Measurements from ENCODE around the gene PLK4.
"Not testable (repeated sequence)": the region's sequence is repeated elsewhere in the genome, so short reads cannot be mapped to it uniquely, and the experiment has no call there.

The PLK4 gene

DNA sequence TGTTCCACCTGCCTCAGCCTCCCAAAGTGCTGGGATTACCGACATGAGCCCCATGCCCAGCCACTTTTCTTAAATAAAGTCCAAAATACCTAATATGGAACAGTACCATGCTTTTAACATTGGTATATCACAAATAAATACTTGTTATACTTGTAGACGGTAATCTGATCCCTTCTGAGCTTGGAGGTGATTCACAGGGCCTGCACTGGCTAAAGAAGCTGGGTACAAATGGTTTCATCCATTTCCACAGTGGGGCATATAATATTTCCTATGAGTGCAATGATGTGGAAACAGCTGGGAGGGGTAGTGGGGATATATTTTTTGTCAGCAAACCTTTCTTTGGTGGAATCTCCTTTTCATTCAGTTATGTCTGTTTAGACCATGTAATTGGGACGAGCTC, 35.8 kb downstream of the PLK4 start:
- DNase-seq = no peak

DNA sequence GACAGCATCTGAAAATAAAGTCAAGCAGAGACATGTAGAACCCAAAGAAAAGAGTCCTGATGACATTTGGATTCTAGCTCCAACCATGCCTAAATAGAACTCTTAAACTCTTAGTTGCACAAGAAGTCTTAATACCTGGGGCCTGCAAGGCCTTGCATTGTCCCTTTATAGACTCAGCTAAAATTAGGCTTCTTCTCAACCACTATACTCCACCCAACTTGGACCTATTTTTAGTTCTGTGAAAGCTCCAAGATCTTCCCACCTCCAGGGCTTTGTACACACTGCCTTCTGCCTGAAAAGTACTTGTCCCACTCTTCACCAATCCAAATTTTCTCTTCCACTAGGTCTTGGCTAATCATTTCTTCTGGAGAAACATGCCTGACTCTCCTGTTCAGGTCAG, 36.5 kb downstream of the PLK4 start:
- no peak for DNase-seq

DNA sequence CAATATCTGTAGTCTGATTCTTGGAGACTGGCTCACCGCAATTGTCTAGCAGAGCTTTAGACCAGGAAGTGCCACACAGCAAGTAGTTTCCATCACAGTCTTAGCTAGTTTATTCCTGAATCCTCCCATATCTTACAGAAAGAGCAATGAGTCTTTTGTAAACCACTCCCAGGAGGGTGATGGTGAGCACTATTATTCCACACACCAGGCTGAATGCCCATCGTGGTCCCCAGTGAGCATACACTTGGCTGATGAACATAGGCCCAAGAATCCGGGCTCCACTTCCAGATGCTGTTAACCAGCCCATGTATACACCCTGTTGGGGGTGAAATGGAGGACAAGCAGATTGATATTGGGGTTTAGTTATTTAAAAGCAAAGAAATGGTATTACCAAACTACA, 39.8 kb downstream of the PLK4 start:
- DNase-seq = no peak

DNA sequence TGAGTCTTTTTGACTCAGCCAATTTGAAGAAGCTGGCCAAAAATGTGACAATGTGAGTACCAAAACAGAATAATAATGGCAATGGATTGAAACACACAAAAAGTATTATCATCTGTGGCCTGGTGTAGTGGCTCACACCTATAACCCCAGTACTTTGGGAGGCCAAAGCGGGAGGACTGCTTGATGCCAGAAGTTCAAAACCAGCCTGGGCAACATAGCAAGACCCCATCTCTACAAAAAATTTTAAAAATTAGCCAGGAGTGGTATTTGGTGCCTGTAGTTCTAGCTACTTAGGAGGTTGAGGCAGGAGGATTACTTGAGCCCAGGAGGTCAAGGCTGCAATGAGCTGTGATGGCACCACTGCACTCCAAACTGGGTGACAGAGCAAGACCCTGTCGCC, 41.5 kb downstream of the PLK4 start:
- DNase-seq = no peak

DNA sequence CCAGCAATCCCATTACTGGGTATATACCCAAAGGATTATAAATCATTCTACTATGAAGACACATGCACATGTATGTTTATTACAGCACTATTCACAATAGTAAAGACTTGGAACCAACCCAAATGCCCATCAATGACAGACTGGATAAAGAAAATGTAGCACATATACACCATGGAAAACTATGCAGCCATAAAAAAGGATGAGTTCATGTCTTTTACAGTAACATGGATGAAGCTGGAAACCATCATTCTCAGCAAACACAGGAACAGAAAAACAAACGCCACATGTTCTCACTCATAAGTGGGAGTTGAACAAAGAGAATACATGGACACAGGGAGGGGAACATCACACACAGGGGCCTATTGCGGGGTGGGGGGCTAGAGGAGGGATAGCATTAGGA, 45.0 kb downstream of the PLK4 start:
- not testable (repeated sequence) for DNase-seq

DNA sequence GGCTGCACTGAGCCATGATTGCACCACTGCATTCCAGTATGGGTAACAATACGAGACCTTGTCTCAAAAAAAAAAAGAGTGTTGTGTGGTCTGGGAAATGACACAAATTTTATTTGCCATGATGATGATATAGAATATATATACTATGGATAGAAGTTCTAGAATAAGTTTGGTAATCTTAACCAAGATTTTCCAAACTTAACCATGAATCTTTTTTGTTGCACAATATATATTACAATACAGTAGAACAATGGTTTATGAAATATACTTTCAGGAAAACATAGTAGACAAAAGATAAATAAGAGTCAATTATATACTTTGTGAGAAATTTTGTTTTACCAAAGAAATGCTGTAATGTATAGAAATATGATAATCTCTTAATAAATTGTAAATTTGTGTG, 49.5 kb downstream of the PLK4 start:
- DNase-seq = no peak

DNA sequence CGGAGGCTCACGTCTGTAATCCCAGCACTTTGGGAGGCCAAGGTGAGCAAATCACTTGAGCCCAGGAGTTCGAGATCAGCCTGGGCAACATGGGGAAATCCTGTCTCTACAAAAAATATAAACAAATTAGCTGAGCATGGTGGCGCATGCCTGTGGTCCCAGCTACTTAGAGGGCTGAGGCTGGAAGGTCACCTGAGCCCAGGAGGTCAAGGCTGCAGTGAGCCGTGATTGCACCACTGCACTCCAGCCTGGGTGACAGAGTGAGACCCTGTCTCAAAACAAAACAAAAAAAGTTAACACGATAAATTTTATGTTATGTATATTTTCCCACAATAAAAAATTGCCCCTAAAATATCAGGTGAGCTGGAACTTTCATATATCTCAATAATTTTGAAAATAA, 51.1 kb downstream of the PLK4 start:
- not testable (repeated sequence) for DNase-seq

DNA sequence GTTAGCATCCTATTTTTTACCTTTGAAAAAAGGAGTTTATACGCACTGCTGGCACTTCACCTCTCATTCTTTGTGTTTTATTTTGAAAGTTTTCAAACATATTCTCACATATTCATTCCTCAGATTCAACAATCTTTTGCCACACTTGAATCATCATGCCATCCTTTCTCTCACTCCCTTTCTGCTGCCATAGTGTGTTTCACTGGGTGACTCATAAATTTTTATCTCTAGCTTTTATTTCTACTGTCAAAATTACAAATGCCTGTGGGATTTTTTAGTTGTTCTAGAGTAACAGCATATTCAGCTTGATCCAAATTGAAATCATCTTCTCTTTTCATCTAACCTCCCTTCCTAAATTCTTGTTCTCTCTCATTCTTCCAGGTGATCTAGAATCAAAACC, 56.3 kb downstream of the PLK4 start:
- DNase-seq = no peak

Measured in NCI-H524 treated with DMSO at 0.1 percent for 48 hours (cell line).